Amniotic epithelial cell (primary cell): ENCODE data around the gene ACSS3.
"Not testable (repeated sequence)": the region's sequence is repeated elsewhere in the genome, so short reads cannot be mapped to it uniquely, and the experiment has no call there.

Experiments used
- DNase-seq: peaks from one replicate; pipeline ENCODE4 v3.0.0-alpha.2; 2010; ENCODE audit warnings: low read depth

Gene ACSS3

GRCh38 chr12:81094718-81095360, 17.0 kb downstream of the ACSS3 start:
- DNase-seq, result no peak

- DNase-seq, result no peak
These were observed 17.8 kb downstream of the ACSS3 start for GRCh38 chr12:81095501-81096232.

- no peak for DNase-seq
These were observed 27.8 kb downstream of the ACSS3 start for GRCh38 chr12:81105687-81106086.

GRCh38 chr12:81114226-81114625, 36.3 kb downstream of the ACSS3 start:
- DNase-seq, result no peak

- DNase-seq, result not testable (repeated sequence)
These were observed 41.2 kb downstream of the ACSS3 start for GRCh38 chr12:81119069-81119468.

GRCh38 chr12:81120961-81121360, 43.1 kb downstream of the ACSS3 start:
- no peak for DNase-seq

- DNase-seq, result no peak
These were observed 45.7 kb downstream of the ACSS3 start for GRCh38 chr12:81123611-81124010.

- no peak for DNase-seq
These were observed 47.8 kb downstream of the ACSS3 start for GRCh38 chr12:81125691-81126090.

GRCh38 chr12:81128930-81129554, 51.2 kb downstream of the ACSS3 start:
- DNase-seq, result peak; percentile 47

GRCh38 chr12:81136519-81136918, 58.6 kb downstream of the ACSS3 start:
- no peak for DNase-seq

GRCh38 chr12:81137801-81138200, 59.9 kb downstream of the ACSS3 start:
- no peak for DNase-seq

- DNase-seq, result no peak
These were observed 63.3 kb downstream of the ACSS3 start for GRCh38 chr12:81141217-81141616.

GRCh38 chr12:81143057-81143456, 65.2 kb downstream of the ACSS3 start:
- DNase-seq, result peak; percentile 7

GRCh38 chr12:81146228-81147225, 68.6 kb downstream of the ACSS3 start:
- DNase-seq, result no peak

GRCh38 chr12:81147292-81147919, 69.5 kb downstream of the ACSS3 start:
- DNase-seq, result no peak

GRCh38 chr12:81150382-81150781, 72.5 kb downstream of the ACSS3 start:
- DNase-seq, result no peak

- DNase-seq, result peak; percentile 73
These were observed 82.0 kb downstream of the ACSS3 start for GRCh38 chr12:81159856-81160255.

- no peak for DNase-seq
These were observed 83.8 kb downstream of the ACSS3 start for GRCh38 chr12:81161680-81162079.

GRCh38 chr12:81162391-81163136, 84.7 kb downstream of the ACSS3 start:
- no peak for DNase-seq

GRCh38 chr12:81164827-81165226, 86.9 kb downstream of the ACSS3 start:
- DNase-seq, result no peak

- DNase-seq, result peak; percentile 1
These were observed 88.9 kb downstream of the ACSS3 start for GRCh38 chr12:81166790-81167189.
